Measurements from ENCODE around the gene BMP7.

- TF ChIP-seq ZNF266 (tag by site-specific recombination; IDR thresholded peaks at IDR 0.05; ENCODE audit: low read depth) (no peak), ZNF24 (tag by site-specific recombination; IDR thresholded peaks at IDR 0.05) (no peak), CTCF (tag by site-specific recombination; IDR thresholded peaks at IDR 0.05) (no peak), ZNF274 (IDR thresholded peaks at IDR 0.05; ENCODE audit: low read length) (no peak), ZNF274 (tag by site-specific recombination; IDR thresholded peaks at IDR 0.05; ENCODE audit: borderline replicate concordance) (no peak), ZNF518A (tag by site-specific recombination; conservative IDR thresholded peaks at IDR 0.05; ENCODE audit: low read depth) (no peak), ZNF747 (tag by site-specific recombination; IDR thresholded peaks at IDR 0.05) (no peak), ZNF239 (tag by site-specific recombination; IDR thresholded peaks at IDR 0.05) (no peak), ZNF423 (tag by site-specific recombination; IDR thresholded peaks at IDR 0.05) (no peak), ZNF223 (tag by site-specific recombination; IDR thresholded peaks at IDR 0.05) (no peak), KLF16 (tag by site-specific recombination; IDR thresholded peaks at IDR 0.05) (no peak), REST (tag by site-specific recombination; IDR thresholded peaks at IDR 0.05) (no peak), ZNF621 (tag by site-specific recombination; IDR thresholded peaks at IDR 0.05) (no peak), ZNF398 (tag by site-specific recombination; IDR thresholded peaks at IDR 0.05) (no peak)
Observed at GRCh38 chr20:57219071-57219677, 47.3 kb downstream of the BMP7 start.
